RWPE1 (cell line): ENCODE measurements around the gene ANKRD33B.

Source experiments
- CTCF ChIA-PET: fragments of 350-600 bp; sonication (Branson Sonifier 250); formaldehyde crosslinking; extraction: SDS; loops from one replicate; lab custom pipeline; 2021; lab: Yijun Ruan, JAX
- POLR2A ChIA-PET: fragments of 400-600 bp; formaldehyde crosslinking; extraction: SDS; loops from one replicate; lab custom pipeline; 2020; ENCODE audit warnings: antibody characterized with exemption; ENCODE audit not compliant: low non-redundant PET; lab: Yijun Ruan, JAX
- DNase-seq: peaks from one replicate; pipeline ENCODE4 v3.0.0; 2012; ENCODE audit warnings: low spot score
- H3K27ac ChIP-seq: fragments of 450-650 bp; 2 replicates; pipeline ENCODE4 v1.5.1; 2017
- TF ChIP-seq, protein P1 (sequence below): fragments of 450-650 bp; conservative IDR thresholded peaks from 2 replicates; pipeline ENCODE4 v1.5.1; 2017; ENCODE audit warnings: low read depth, mild to moderate bottlenecking

ANKRD33B gene

DNA sequence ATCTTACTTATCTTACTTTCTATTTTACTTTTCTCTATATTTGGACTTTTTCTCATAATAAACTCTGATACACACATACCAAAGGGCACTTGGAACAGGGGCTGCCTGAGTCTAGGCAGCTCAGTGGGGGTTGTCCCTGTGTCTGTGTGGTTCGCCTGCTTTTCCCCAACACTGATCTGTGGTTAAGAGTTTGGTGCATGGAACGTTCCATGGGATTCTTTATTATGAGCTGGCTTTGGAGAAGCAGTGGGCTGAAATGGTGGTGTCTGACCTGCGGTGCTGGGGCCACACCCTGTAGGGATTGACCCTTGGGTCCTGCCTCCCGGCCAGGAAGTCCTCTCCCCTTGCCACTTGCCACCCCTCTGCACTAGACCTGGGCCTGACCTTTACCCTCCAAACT lies 47.4 kb downstream of the ANKRD33B start:
- TF ChIP-seq, protein P1, sequence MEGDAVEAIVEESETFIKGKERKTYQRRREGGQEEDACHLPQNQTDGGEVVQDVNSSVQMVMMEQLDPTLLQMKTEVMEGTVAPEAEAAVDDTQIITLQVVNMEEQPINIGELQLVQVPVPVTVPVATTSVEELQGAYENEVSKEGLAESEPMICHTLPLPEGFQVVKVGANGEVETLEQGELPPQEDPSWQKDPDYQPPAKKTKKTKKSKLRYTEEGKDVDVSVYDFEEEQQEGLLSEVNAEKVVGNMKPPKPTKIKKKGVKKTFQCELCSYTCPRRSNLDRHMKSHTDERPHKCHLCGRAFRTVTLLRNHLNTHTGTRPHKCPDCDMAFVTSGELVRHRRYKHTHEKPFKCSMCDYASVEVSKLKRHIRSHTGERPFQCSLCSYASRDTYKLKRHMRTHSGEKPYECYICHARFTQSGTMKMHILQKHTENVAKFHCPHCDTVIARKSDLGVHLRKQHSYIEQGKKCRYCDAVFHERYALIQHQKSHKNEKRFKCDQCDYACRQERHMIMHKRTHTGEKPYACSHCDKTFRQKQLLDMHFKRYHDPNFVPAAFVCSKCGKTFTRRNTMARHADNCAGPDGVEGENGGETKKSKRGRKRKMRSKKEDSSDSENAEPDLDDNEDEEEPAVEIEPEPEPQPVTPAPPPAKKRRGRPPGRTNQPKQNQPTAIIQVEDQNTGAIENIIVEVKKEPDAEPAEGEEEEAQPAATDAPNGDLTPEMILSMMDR: no peak
- ChIA-PET CTCF (no interaction called here), POLR2A (no interaction called here)
- H3K27ac ChIP-seq: no peak overlapping the region
- no peak for DNase-seq

GRCh38 chr5:10612251-10612650 lies 48.4 kb downstream of the ANKRD33B start:
- no peak overlapping the region for H3K27ac ChIP-seq
- TF ChIP-seq, protein P1: no peak
- CTCF ChIA-PET: no interaction called here
- DNase-seq: no peak
- POLR2A ChIA-PET: no interaction called here

GRCh38 chr5:10615693-10616092 lies 51.8 kb downstream of the ANKRD33B start:
- CTCF ChIA-PET: interaction anchor here (1.1 kb wide), 1 partner anchor 10 kb away, joined by 4 read pairs; no protein-coding TSS in a partner anchor
- DNase-seq: no peak
- TF ChIP-seq, protein P1: no peak
- no peak overlapping the region for H3K27ac ChIP-seq
- POLR2A ChIA-PET: no interaction called here

DNA sequence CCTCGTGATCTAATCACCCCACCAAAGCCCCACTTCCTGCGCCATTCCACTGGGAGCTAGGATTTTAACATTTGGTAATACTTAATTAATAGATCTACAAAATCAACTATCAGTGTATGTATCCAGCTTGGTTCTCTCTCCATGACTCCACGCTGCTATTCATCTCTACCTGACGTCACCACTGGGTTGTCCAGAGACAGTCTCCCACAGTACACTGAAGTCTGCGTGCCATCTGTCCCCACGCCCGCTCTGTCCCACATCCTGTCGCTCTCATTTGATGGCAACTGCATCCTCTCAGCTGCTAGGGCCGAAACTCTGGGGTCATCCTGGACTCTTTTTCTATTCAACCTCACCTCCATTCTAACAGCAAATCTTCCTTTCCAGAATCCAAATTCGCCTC lies 53.2 kb downstream of the ANKRD33B start:
- no peak for DNase-seq
- no peak overlapping the region for H3K27ac ChIP-seq
- TF ChIP-seq, protein P1: no peak
- POLR2A ChIA-PET: no interaction called here
- CTCF ChIA-PET: no interaction called here

- TF ChIP-seq, protein P1: no peak
- ChIA-PET POLR2A (no interaction called here), CTCF (interaction anchor here (0.6 kb wide), 1 partner anchor 111 kb away, joined by 3 read pairs; no protein-coding TSS in a partner anchor)
- no peak overlapping the region for H3K27ac ChIP-seq
- DNase-seq: no peak
Measured at GRCh38 chr5:10618311-10618710, 54.4 kb downstream of the ANKRD33B start.

GRCh38 chr5:10619649-10620048 lies 55.8 kb downstream of the ANKRD33B start:
- no peak for DNase-seq
- TF ChIP-seq, protein P1: no peak
- ChIA-PET POLR2A (no interaction called here), CTCF (interaction anchor here (0.6 kb wide), 1 partner anchor 26 kb away, joined by 3 read pairs; no protein-coding TSS in a partner anchor)
- H3K27ac ChIP-seq: no peak overlapping the region
